ENCODE results near the gene RFTN1.

Gene RFTN1

DNA sequence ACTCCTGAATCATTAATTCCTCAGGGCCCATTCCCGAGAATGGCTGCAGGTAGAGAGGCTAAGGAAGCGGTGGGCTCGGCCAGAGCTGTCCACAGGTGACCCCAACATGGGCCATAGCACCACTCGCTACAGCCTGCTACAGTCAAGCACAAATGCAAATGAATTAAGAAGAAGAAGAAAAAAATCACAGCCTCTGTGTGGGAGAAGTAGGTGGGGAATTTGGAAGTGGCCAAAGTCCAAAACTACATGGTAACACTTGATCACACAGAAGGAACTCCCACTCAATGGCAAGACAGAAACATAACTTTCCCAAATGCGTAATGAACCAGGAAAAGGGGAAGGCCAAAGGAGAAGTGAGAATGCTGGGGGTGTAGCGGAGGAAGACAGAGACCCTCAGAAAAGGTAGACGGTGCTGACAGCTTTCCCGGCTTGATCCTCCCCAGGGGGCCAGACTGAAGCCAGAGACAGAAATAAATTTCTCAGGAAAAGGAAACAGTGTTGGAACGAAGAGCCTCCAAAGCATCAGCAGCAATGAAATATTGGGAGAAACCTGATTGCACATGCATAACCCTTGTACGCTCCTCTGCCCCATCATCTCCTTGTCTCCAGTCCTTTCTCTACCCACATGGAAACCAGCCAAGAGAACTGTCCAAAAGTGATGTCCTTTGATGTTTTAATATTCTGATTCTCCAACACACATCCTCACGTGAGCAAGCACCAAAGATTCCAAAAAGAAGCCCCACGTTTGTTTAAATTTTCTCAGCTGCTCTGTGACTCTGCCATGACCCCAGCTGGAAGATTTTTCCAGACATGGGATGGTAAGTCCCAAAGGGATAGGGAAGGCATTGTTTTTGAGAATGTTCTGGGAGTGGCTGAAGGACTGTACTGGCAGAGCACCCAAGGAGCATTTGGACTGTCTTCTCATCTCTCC lies 140.9 kb downstream of the RFTN1 start:
- DNase-seq: no peak

GRCh38 chr3:16370872-16371740 lies 142.4 kb downstream of the RFTN1 start:
- no peak for DNase-seq

GRCh38 chr3:16370503-16370871 lies 143.0 kb downstream of the RFTN1 start:
- no peak for DNase-seq

DNA sequence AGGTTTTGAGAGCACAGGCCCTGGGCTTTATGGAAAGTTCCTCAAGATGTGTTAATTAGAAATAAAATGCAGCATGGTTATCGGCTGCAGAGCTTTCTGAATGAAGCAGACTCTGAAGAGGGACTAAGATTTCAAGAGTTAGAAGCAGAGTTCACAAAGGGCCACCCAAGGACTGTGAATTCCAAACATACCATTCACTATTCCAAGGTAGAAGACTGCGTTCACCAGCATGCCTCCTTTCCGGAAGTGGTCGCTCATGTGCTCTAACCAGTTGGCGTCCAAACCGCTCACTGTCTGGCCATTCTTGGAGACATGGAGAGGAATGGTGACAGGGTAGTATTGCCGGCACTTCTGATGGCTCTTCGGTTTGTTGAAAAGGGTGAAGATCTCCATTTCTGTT lies 143.6 kb downstream of the RFTN1 start:
- DNase-seq: no peak

DNA sequence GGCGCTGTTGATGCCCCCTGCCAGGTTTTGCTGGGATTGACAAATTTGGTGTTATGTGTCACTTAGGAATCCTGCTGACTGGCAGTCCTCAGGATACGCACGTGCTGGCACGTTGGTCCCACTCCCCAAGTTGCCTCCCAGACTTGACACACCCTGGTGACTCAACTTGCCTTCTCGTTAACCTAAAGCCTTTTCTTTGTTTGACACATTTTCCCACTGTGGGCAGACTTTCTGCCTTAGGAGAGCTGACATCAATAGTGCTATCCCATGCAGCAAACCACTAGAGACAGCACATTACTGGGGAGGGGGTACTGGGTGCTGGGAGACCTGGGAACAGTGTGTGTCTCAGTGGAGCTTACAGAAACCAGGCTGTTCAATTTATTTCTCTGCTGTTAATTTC lies 144.2 kb downstream of the RFTN1 start:
- no peak for DNase-seq

DNA sequence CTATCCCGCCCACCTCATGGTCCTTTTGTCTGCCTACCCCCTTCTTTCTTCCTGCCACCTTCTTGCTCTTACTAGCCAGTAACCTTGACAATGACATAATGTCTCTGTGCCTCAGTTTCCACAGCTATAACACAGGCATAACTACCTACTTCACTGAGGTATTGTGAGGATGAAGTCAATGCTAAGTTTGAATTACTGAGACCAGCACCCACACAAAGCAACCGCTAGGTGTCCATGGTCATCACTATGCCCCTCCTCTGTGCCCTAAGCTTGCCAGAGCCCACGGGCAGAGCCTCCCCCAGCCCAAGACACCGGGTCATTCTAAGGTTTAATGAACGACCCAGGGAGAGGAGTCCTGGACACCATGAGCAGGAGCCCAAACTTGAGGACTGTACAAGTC lies 146.9 kb downstream of the RFTN1 start:
- no peak for DNase-seq

GRCh38 chr3:16365491-16366128 lies 147.9 kb downstream of the RFTN1 start:
- DNase-seq: no peak

DNA sequence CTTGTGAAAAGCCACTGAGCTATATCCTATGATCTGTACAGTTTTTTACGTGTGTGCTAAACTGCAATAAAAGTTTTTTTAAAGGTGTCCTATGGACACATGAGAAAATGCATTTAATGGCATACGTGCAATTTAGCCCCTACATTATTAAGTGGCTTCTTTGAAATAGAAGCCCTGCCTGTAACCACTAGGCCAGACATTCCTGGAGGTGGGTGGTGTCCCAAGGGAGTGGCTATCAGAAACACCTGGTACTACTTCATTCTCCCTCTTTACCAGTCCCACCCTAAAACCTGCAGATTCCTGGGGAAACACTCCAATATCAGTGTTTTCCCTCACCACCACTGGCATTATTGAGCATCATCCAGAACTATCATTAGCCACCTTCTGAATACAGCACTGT lies 148.5 kb downstream of the RFTN1 start:
- no peak for DNase-seq

- no peak for DNase-seq
Measured at GRCh38 chr3:16364323-16364722, 149.2 kb downstream of the RFTN1 start.

DNA sequence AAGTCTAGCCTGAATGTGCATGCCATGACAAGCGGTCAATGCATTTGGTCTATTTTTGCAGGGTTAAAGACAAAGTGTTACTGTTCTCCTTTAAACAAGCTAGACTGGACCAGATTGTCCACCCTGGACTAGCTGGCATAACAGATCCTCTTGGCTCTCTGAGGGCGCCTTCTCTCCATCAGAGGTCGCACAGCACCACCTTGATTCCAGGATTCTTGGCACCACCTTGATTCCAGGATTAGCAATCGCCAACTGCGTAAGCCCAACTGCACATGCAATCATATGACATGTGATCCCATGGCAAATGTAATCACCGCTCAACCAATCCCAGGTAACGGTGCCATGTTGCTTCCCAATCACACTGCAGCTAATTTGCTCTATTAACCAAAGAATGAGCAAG lies 149.9 kb downstream of the RFTN1 start:
- DNase-seq: no peak

- DNase-seq: no peak
Measured at GRCh38 chr3:16362770-16363169, 150.7 kb downstream of the RFTN1 start.

GRCh38 chr3:16361087-16361486 lies 152.4 kb downstream of the RFTN1 start:
- DNase-seq: no peak

DNA sequence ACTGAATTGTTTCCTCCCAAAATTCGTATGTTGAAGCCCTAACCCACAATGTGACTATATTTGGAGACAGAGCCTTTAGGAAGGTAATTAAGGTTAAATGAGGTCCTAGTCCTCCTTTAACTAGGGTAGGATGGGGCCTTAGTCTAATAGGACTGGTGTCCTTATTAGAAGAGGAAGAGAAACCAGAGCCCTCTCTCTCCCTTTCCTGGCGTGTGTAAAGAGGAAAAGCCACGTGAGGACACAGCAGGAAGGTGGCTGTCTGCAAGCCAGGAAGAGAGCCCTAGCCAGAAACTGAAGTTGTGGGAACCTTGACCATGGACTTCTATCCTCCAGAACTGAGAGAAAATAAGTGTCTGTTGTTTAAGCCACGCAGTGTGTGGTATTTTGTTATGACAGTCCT lies 154.2 kb downstream of the RFTN1 start:
- DNase-seq: no peak

- DNase-seq: no peak
Measured at GRCh38 chr3:16358336-16358735, 155.2 kb downstream of the RFTN1 start.

GRCh38 chr3:16357186-16358121 lies 156.0 kb downstream of the RFTN1 start:
- DNase-seq: no peak

DNA sequence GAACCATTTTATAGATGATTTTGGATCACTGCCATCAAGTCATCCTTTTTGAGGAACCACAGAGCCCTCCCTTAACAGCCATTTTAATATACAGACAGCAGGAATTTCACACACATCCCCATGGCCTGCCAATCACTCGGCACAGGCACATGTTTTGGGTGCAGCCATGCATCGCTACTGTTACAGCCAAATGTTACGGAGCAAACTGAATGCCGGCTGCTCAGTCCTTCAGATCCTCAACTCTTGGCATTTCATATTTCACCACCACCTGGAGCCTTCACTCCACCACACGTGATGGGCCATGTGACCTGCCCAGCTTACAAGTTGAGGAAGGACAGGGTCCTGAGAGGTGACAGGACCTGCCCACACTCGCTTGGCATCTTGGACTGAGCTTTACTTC lies 157.7 kb downstream of the RFTN1 start:
- DNase-seq: no peak

- DNase-seq: no peak
Measured at GRCh38 chr3:16354291-16354690, 159.2 kb downstream of the RFTN1 start.

- no peak for DNase-seq
Measured at GRCh38 chr3:16352428-16352827, 161.1 kb downstream of the RFTN1 start.

- no peak for DNase-seq
Measured at GRCh38 chr3:16350597-16351318, 162.7 kb downstream of the RFTN1 start.

DNA sequence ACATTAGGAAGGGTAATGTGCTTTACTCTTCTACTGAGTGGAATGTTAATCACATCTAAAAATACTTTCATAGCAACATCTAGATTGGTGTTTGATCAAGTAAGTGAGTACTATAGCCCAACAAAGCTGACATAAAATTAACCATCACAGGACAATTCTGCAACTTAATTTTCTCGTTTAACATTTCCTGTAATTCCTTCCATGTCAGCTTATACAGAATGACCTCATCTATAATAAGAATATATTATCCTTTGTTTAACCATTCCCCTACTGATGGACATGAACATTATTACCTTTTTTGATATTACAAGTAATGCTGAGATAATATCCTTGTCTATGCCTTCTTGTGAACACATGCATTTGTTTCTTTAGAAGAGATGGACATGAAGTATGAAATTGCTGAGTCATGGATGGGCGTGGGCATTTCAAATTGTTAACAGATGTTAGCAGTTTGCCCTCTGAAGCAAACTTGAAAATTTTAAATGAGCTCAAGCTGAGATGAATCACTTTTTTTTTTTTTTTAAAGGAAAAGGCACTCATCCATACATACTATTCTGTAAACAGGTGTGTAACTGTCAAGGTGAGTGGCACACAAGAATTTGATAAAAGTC lies 163.4 kb downstream of the RFTN1 start:
- no peak for DNase-seq

GRCh38 chr3:16347548-16347947 lies 166.0 kb downstream of the RFTN1 start:
- DNase-seq: no peak

Measured in activated naive CD4-positive, alpha-beta T cell treated with Interleukin-2 at 50 U/mL for 16 hours (primary cell).